Lung (tissue), 12 donors: ENCODE results near the gene TDRKH. TPM values are rescaled to one million over a fixed set of nuclear protein-coding genes. Genes with fewer than 3 reads are reported as not detected.

ENCODE experiments used
- ATAC-seq: fragments of 200-7000 bp; cut with Tn5 transposase; one replicate; pipeline ENCODE4 v1.9.1; 2020; ENCODE audit warnings: moderate number of reproducible peaks; ENCODE audit not compliant: insufficient read depth, low FRiP score
- DNase-seq, 3 donors: peaks; one replicate each; pipeline ENCODE4 v3.0.0-alpha.2; 2013 to 2017
- H3K27ac ChIP-seq, 2 donors: one replicate each; pipeline ENCODE4 v1.5.1; 2013; ENCODE audit warnings: mild to moderate bottlenecking in 2 of 2, moderate library complexity in 2 of 2, control low read depth in 1 of 2, inconsistent platforms in 1 of 2, low read depth in 1 of 2, low read length in 1 of 2
- H3K27me3 ChIP-seq, 3 donors: one replicate each; pipeline ENCODE4 v1.5.1; 2013; ENCODE audit warnings: low read length in 2 of 3; ENCODE audit not compliant: control insufficient read depth in 3 of 3, insufficient read depth in 3 of 3
- H3K36me3 ChIP-seq, 4 donors: one replicate each; pipeline ENCODE4 v1.5.1; 2013; ENCODE audit warnings: low read length in 4 of 4, mild to moderate bottlenecking in 1 of 4, moderate library complexity in 1 of 4; ENCODE audit not compliant: control insufficient read depth in 4 of 4, insufficient read depth in 4 of 4
- H3K4me1 ChIP-seq, 5 donors: one replicate each; pipeline ENCODE4 v1.5.1; 2013; ENCODE audit warnings: low read length in 5 of 5, mild to moderate bottlenecking in 2 of 5, moderate library complexity in 1 of 5; ENCODE audit not compliant: control insufficient read depth in 5 of 5, insufficient read depth in 5 of 5
- H3K4me3 ChIP-seq: one replicate; pipeline ENCODE4 v1.5.1; 2013; ENCODE audit warnings: mild to moderate bottlenecking, control low read depth, moderate library complexity
- H3K9ac ChIP-seq, 2 donors: one replicate each; pipeline ENCODE4 v1.5.1; 2013; ENCODE audit warnings: low read length in 2 of 2, control low read depth in 1 of 2; ENCODE audit not compliant: insufficient read depth in 1 of 2
- H3K9me3 ChIP-seq, 4 donors: one replicate each; pipeline ENCODE4 v1.5.1; 2013; ENCODE audit warnings: low read length in 3 of 4, mild to moderate bottlenecking in 1 of 4, moderate library complexity in 1 of 4; ENCODE audit not compliant: control insufficient read depth in 4 of 4, insufficient read depth in 3 of 4
- CTCF ChIP-seq: IDR thresholded peaks from 2 replicates; pipeline ENCODE4 v1.5.1; 2012; ENCODE audit warnings: mild to moderate bottlenecking; ENCODE audit errors: control extremely low read depth, extremely low read depth
- WGBS, 2 donors: extraction: QIAGEN DNeasy Blood & Tissue Kit; methylation state at CpG; one replicate each; pipeline ENCODE4 v1.1.7; 2013; 5-methylcytosine and 5-hydroxymethylcytosine counted together
- polyA plus RNA-seq, 2 donors: library from polyadenylated mRNA; stranded (reverse); fragments of 200-250 nt; gene quantifications; one replicate each; pipeline ENCODE4 v1.2.1, GENCODE V29; 2013
- total RNA-seq, 2 donors: library from RNA; depleted of rRNA in 1 of 2; stranded (reverse); fragments of >200 nt in 1 of 2; gene quantifications; one replicate each; pipeline ENCODE4 v1.2.1, GENCODE V29; 2014 to 2021
- donor health status: control.
- donor health status: control.
- donor health status: Bipolar disorder and iron deficiency.
- donor health status: healthy.
- donor health status: DM: yes; HTN: yes; CAD: no.

Gene TDRKH
- total and polyA plus RNA-seq, 4 donors = 5.6 to 18.1 (median 8.8) TPM

GRCh38 chr1:151813271-151813977 is 23.1 kb upstream of the TDRKH start:
- DNase-seq = no peak
- Histone ChIP-seq H3K27me3 (peaks cover 0 to 2% (median 0%) of the 10 kb centered on the region in 3 donors), H3K9ac (no peak overlapping the region), H3K9me3 (no peaks in the 10 kb centered on the region), H3K4me1 (no peaks in the 10 kb centered on the region), H3K4me3 (no peak overlapping the region), H3K36me3 (no peaks in the 10 kb centered on the region), H3K27ac (no peak overlapping the region)
- 88 to 89% methylated on average over 12 of the region's 12 CpGs for WGBS, 2 donors
- TF ChIP-seq CTCF = no peak
- ATAC-seq = no peak

GRCh38 chr1:151811181-151811580 is 20.9 kb upstream of the TDRKH start:
- Histone ChIP-seq H3K27ac (no peak overlapping the region), H3K9ac (no peak overlapping the region), H3K4me1 (no peaks in the 10 kb centered on the region), H3K9me3 (no peaks in the 10 kb centered on the region), H3K27me3 (peaks cover 0 to 2% (median 0%) of the 10 kb centered on the region in 3 donors), H3K36me3 (peaks cover 0 to 3% (median 0%) of the 10 kb centered on the region in 4 donors), H3K4me3 (no peak overlapping the region)
- no peak for TF ChIP-seq CTCF
- WGBS, 2 donors = 89 to 91% methylated on average over 9 of the region's 9 CpGs
- DNase-seq (no peak), ATAC-seq (no peak)

- H3K9me3 ChIP-seq = no peaks in the 10 kb centered on the region
- H3K27ac ChIP-seq = no peak overlapping the region
- ATAC-seq (no peak), DNase-seq (no peak)
- no peak overlapping the region for H3K4me3 ChIP-seq
- no peaks in the 10 kb centered on the region for H3K4me1 ChIP-seq
- H3K36me3 ChIP-seq = peaks cover 0 to 3% (median 0%) of the 10 kb centered on the region in 4 donors
- peaks cover 0 to 2% (median 0%) of the 10 kb centered on the region in 3 donors for H3K27me3 ChIP-seq
- H3K9ac ChIP-seq = no peak overlapping the region
- TF ChIP-seq CTCF = no peak
- 97% methylated on average over 1 of the region's 1 CpG for WGBS, 2 donors
These were observed 19.8 kb upstream of the TDRKH start for GRCh38 chr1:151809985-151810556.
